Dendritic cell treated with granulocyte-macrophage colony-stimulating factor and Interleukin-4, amounts not matched to agents 40 ng/mL and 50 ng/mL, for 4 days (primary cell): ENCODE measurements around the gene EXD3.

Experiments
- H3K27ac Mint-ChIP-seq: one replicate; pipeline ENCODE4 v1.8.0; 2022; ENCODE audit warnings: mild to moderate bottlenecking, mixed read lengths
- H3K27me3 Mint-ChIP-seq: one replicate; pipeline ENCODE4 v1.8.0; 2022; ENCODE audit warnings: mild to moderate bottlenecking, mixed read lengths
- H3K36me3 Mint-ChIP-seq: one replicate; pipeline ENCODE4 v1.8.0; 2022; ENCODE audit warnings: low read depth, mixed read lengths
- H3K4me1 Mint-ChIP-seq: one replicate; pipeline ENCODE4 v1.8.0; 2022; ENCODE audit warnings: low read depth, mixed read lengths
- H3K4me3 Mint-ChIP-seq: one replicate; pipeline ENCODE4 v1.8.0; 2022; ENCODE audit warnings: mild to moderate bottlenecking, moderate library complexity, mixed read lengths
- H3K9me3 Mint-ChIP-seq: one replicate; pipeline ENCODE4 v1.8.0; 2022; ENCODE audit warnings: mixed read lengths
- intact Hi-C: fragments of 100-400 bp; cut with micrococcal nuclease; formaldehyde crosslinking; loops from one replicate; pipeline ENCODE4 v1.15.0; 2022

EXD3 gene

DNA sequence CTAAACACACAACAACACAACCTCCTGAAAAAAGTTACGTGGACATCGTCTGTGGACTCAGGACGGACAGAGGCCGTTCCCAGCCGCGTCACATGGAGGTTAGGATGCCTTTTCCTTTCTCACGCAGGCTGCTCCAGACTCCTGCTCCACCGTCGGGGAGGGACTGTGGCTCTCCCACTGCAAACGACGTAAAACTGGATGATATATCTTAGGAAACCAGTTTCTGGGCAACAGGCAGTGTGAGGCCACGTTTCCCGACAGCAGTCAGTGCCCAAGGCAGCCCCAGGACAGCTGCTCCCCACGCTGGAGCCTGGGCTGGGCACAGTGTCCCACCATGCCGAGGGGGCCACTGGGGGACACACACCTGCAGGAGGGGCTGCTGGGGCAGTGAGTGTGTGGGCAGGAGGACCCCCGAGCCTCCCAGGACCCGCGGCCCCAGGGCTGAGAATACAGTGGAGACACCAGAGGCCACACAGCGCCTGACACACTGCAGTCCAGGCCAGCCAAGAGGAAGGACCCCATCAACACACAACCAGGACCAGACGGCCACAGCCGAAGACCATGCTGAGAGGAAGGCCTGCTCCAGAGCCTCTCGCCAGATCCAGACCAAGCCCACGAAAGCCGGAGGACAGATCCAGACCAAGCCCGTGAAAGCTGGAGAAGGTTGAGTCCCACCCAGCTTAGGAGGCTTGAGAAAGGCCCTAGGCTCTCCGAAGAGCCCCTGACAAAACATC lies 26.2 kb downstream of the EXD3 start:
- Mint-ChIP-seq H3K4me3 (no peak overlapping the region), H3K27me3 (no peaks in the 10 kb centered on the region)

DNA sequence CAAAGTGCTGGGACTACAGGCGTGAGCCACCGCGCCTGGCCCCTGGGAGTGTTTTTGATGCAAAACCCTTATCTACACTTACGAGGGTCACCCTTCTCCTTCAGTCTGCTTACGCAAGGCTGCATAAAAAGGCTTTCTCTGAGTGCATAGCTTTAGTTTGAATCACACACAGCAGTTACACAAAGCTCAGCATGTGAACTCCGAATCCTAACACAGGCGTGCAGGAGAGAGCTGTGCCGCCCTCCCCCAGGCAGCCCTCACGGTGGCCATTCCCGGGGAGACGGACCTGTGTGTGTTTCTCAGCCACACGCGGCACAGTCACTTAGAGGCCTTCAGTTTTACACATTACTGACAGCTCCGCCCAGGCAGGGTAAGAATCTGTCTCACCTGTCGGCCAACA lies 26.7 kb downstream of the EXD3 start:
- Mint-ChIP-seq H3K9me3 (peaks cover 10% of the 10 kb centered on the region), H3K4me1 (peaks cover 35% of the 10 kb centered on the region), H3K36me3 (peaks cover 64% of the 10 kb centered on the region), H3K4me3 (no peak overlapping the region), H3K27ac (no peak overlapping the region), H3K27me3 (no peaks in the 10 kb centered on the region)
- intact Hi-C loops = no loop called here

More for the DNA sequence above, 26.2 kb downstream of the EXD3 start:
- peaks cover 35% of the 10 kb centered on the region for H3K4me1 Mint-ChIP-seq
- H3K9me3 Mint-ChIP-seq = peaks cover 10% of the 10 kb centered on the region
- intact Hi-C loops = no loop called here
- peaks cover 67% of the 10 kb centered on the region for H3K36me3 Mint-ChIP-seq
- peak overlapping the region; percentile 57 for H3K27ac Mint-ChIP-seq

DNA sequence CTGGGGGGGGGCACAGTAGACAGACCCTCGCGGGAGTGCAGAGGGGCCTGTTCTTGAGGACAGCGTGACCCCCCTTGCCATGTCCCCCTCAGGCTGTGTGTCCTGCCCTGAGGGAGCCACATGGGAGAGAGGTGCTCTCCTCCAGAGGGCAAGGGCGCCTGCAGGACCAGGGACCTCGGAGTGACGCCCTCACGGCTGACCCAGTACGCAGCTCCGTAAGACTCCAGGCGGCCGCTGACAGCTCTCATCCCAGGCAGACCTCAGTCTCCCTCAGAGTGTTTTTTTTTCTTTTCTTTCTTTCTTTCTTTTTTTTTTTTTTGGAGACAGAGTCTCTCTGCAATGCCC lies 27.3 kb downstream of the EXD3 start:
- no peak overlapping the region for H3K4me3 Mint-ChIP-seq

DNA sequence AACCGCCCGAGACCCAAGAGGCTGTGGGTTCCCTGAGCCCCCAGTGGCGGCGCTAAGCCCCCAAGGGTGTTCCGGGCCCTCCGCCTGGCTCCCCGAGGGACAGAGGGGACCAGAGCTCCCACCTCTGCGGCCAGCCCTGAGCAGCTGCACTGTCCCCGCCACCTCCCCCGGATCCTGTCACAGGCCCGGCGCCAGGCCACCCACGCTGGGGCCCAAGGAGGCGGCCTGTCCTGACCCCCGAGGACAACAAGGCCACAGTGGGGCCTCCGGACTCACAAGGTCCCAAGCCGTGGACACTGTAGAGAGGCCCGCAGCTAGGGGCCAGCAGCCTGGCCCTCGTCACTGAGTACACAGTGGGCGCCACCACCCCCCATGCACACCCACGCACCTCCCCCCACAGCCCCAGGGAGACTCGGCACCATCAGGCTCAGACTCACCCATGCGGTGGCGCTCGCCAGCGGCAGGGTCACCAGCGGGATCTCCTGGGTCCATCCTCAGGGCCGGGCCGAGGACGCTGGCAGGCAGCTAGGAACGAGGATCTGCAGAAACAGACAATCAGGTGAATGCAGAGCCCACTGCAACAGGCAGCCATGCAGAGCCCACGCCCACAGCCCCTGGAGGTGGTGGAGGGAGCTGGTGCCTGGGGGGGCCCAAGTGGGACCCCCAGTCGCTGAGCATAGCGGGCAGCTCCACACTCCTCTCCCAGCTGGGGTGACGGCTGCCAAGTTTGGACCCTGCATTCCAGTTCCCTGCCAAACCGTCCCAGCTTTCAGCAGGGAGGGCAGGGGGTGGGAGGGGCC lies 27.9 kb downstream of the EXD3 start:
- no peaks in the 10 kb centered on the region for H3K27me3 Mint-ChIP-seq
- intact Hi-C loops = no loop called here
- peaks cover 10% of the 10 kb centered on the region for H3K9me3 Mint-ChIP-seq
- no peak overlapping the region for H3K27ac Mint-ChIP-seq
- H3K4me3 Mint-ChIP-seq = no peak overlapping the region
- H3K4me1 Mint-ChIP-seq = peaks cover 27% of the 10 kb centered on the region
- peaks cover 64% of the 10 kb centered on the region for H3K36me3 Mint-ChIP-seq

More for the DNA sequence above, 27.3 kb downstream of the EXD3 start:
- Mint-ChIP-seq H3K27me3 (no peaks in the 10 kb centered on the region), H3K9me3 (peaks cover 10% of the 10 kb centered on the region), H3K4me1 (peaks cover 33% of the 10 kb centered on the region), H3K36me3 (peaks cover 64% of the 10 kb centered on the region), H3K27ac (no peak overlapping the region)
- intact Hi-C loops = no loop called here

DNA sequence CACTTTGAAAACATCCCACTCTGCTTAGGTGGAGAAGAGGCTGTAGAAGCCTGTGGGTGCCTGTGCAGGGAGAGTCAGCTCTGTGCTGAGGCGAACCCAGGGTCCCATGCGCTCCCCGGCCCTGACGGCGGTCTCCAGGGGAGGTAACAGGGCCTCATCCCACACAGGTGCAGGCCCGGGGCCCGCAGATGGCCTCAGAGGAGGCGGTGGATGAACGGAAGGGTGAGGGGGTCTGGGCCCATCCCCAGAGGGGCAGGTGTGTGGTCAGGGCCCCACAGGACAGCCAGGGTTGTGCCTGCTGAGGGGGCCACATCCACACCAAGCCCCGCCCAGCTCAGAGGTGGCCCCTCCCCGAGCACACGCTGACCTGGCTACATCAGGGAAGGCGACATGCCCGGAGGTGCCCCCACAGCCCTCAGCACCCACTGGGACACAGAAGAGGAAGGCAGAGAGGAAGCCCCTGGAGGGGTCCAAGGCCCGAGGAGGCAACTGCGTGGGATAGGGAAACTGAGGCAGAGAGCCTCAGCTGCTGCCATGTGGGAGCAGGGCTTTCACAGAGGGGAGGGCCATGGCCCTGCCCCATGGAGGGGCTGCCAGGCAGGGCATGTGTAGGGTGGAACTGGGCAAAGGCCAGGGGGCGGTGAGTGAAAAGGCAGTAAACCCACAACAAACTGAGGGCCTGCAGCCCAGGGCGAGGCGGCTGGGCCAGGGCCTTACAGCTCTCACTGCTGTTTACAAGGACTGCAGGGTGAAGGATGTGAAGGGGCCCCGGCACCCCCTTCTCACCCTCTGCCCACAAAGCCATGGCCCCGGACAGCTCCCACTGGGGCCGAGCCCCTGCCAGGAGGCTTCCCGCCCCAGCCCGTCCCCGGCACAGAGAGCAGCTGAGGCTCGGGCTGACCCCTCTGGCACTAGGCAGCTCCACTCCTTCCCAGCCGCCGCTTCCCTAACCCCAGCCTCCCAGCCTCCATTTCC lies 29.5 kb downstream of the EXD3 start:
- intact Hi-C loops = no loop called here
- H3K4me1 Mint-ChIP-seq = peaks cover 16% of the 10 kb centered on the region
- no peaks in the 10 kb centered on the region for H3K27me3 Mint-ChIP-seq
- no peak overlapping the region for H3K27ac Mint-ChIP-seq
- peaks cover 68% of the 10 kb centered on the region for H3K36me3 Mint-ChIP-seq
- H3K4me3 Mint-ChIP-seq = no peak overlapping the region
- H3K9me3 Mint-ChIP-seq = peaks cover 10% of the 10 kb centered on the region

DNA sequence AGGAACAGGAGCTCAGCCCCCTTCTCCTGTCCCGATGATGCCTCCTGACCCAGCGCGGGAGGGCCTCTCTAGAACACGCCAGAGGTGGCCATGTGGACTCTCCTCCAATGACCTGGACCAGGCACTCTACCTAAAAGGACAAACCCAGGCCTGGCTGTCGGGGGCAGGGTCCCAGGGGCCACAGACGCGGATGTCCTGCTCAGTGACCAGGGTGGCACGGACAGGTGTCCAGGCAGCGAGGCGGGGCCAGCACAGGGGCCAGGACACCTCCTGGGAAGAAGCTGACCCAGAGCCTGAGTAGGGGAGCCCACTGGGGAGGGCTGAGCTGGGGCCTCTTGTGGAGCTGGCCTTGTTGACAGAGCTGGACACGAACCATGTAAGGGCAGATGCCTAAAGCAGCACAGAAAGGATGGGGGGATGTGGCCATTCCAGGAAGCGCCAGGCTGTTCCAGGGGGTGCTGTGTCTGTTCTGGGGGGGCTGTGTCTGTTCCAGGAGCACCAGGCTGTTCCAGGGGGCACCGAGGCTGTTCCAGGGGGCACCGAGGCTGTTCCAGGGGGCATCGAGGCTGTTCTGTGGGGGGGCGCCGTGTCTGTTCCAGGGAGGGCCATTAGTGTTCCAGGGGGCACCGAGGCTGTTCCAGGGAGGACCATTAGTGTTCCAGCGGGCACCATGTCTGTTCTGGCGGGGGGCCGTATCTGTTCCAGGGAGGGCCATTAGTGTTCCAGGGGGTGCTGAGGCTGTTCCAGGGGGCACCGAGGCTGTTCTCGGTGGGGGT lies 30.5 kb downstream of the EXD3 start:
- Mint-ChIP-seq H3K36me3 (peaks cover 66% of the 10 kb centered on the region), H3K9me3 (peaks cover 5% of the 10 kb centered on the region), H3K27ac (no peak overlapping the region), H3K4me3 (no peak overlapping the region), H3K4me1 (peaks cover 16% of the 10 kb centered on the region), H3K27me3 (no peaks in the 10 kb centered on the region)
- intact Hi-C loops = no loop called here

DNA sequence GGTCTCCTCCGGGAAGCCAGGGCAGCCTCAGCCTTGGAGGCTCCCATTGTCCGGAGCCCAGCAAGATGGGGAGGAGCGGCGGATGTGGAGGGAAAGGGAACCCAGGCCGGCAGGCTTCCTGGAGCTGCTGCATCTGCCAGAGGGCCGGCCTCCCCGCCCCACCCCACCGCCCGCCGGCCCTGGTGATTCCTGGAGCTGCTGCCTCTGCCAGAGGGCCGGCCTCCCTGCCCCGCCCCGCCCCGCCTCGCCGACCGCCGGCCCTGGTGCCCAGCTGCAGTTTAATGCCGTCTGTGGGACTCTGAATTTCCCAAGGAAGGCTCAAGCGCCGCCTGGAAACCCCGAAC lies 31.6 kb downstream of the EXD3 start:
- no peaks in the 10 kb centered on the region for H3K9me3 Mint-ChIP-seq
- peaks cover 3% of the 10 kb centered on the region for H3K27me3 Mint-ChIP-seq
- H3K36me3 Mint-ChIP-seq = peaks cover 56% of the 10 kb centered on the region

DNA sequence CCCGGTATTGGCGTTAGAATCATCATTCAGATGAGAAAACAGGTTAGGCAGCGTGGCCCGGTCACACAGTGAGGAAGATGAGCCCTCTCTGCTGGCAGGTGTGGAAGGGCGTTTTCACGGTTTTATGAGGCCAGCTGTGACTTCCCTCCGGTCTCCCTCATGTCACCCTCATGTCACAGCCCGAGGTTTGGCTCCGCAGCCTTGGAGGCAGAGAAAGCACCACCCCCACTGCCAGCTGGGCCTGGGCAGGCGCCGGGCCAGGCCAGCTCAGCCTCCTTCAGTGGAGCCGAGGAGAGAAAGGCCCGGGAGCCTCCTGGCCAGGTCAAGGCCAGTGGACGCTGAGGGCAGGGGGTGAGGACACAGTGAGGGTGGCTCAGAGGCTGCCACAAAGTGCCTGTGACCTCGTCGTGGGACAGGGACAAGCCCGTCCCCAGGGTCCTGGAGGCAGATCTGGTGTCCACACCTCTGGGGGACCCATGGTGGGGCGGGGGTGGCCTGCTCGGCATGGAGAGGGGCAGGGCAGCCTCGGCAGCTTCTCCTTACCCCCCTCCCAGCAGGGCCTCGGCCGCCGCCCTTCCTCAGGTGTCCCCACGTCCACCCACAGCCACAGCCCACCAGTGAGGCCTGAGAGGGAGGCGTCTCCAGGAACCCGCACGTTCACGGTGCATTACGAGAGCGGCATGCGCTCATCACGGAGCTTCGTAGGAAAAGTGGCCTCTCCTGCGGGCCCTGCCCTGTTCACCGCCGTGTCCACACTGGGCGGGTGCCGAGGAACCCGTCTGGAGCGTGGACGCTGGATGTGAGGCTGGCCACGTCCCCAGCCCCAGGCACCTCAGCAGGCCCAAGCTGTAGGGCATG lies 32.2 kb downstream of the EXD3 start:
- peaks cover 50% of the 10 kb centered on the region for H3K36me3 Mint-ChIP-seq
- H3K4me3 Mint-ChIP-seq = no peak overlapping the region
- peaks cover 14% of the 10 kb centered on the region for H3K4me1 Mint-ChIP-seq
- no peak overlapping the region for H3K27ac Mint-ChIP-seq
- intact Hi-C loops = no loop called here
- no peaks in the 10 kb centered on the region for H3K9me3 Mint-ChIP-seq
- H3K27me3 Mint-ChIP-seq = peaks cover 3% of the 10 kb centered on the region

More for the DNA sequence above, 31.6 kb downstream of the EXD3 start:
- intact Hi-C loops = no loop called here
- H3K4me3 Mint-ChIP-seq = no peak overlapping the region
- H3K4me1 Mint-ChIP-seq = peaks cover 14% of the 10 kb centered on the region
- no peak overlapping the region for H3K27ac Mint-ChIP-seq

DNA sequence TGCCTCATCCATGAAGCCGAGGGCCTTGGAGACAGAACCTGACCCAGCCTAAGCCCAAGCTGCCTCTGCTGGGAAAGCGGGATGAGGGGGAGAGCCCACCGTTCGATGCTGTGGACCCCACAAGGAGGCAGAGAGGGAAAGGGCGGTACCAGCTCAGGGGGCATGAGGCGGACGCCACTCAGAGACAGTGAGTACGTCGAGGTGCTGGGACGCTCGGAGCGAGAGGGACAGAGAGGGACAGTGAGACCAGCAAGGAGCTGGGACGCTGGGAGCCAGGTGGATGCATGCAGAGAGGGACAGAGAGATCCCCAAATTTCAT lies 33.6 kb downstream of the EXD3 start:
- peaks cover 41% of the 10 kb centered on the region for H3K36me3 Mint-ChIP-seq
- H3K4me3 Mint-ChIP-seq = no peak overlapping the region
- H3K27ac Mint-ChIP-seq = no peak overlapping the region
- H3K9me3 Mint-ChIP-seq = no peaks in the 10 kb centered on the region
- peaks cover 14% of the 10 kb centered on the region for H3K4me1 Mint-ChIP-seq
- peaks cover 3% of the 10 kb centered on the region for H3K27me3 Mint-ChIP-seq
- intact Hi-C loops = no loop called here

DNA sequence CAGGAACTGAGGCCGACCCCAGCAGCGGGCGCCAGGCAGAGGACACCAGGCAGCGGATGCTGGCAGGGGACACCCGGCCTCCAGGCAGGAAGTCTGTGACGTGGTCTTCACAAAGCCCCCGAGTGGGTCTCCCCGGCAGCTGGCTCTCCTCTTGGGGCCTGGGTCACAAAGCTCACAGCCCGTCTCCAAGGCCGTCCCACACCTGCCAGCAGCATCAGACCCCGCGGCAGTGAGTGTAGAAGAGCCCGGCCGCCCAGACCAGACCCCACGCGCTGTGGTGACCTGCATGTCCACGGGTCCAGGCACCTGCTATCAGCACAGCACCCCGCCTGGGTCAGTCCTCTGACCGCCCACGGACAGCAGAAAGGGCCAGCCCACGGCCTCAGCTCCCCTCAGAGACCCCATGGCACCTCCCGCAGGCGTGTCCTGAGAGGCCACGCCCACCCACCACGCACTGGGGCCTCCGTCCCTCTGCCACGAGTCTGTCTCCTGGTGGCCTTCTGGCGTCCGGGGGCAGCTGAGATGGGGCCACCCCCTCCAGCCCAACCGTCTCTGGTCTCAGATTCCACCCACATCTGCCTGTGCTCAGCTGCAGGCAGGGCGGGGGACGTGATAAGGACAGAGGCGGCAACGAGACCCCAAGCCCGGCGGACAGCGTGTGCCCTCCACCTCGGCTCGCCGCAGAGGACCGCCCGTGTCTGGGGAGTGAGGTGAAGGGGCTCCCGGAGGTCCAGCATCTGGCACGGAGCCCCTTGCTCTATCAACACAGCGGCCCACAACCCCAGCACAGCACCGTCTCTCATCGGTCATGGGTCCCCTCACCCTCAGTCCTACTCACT lies 34.2 kb downstream of the EXD3 start:
- H3K4me3 Mint-ChIP-seq = no peak overlapping the region
- H3K4me1 Mint-ChIP-seq = peaks cover 14% of the 10 kb centered on the region
- H3K27ac Mint-ChIP-seq = no peak overlapping the region
- peaks cover 41% of the 10 kb centered on the region for H3K36me3 Mint-ChIP-seq
- peaks cover 3% of the 10 kb centered on the region for H3K27me3 Mint-ChIP-seq
- intact Hi-C loops = no loop called here
- H3K9me3 Mint-ChIP-seq = no peaks in the 10 kb centered on the region

DNA sequence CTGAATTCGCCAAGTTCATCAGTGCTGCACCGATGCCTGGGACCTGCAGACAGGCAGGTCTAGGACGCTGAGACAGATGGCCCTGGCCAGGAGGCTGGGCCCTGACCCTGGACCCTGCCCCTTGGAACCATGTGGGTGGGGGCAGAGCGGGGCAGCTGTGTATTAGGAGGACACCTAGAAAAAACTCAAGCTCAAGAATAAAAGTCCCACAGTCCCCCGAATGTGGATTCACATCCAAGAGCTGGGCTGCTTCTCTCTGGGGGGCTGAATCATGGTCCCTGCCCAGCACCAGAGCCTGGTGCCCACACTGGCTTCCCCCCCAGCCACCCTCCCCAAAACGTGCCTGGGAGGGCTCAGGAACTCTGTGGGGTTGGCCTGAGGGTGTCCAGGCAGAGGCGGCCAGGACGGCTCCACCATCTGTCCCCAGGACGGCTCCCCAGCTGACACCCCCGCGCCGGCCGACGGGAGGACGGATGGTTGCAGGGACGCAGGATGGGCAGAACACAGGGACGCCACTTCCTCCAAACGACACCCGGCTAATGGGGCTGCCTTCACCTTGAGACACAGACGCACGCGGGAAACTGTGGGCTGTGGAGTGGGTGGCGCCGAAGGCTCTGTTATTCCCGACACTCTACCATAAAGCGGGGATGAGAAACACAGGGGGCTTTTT lies 34.9 kb downstream of the EXD3 start:
- peak overlapping the region; percentile 68 for H3K27ac Mint-ChIP-seq
- intact Hi-C loops = no loop called here
- H3K4me1 Mint-ChIP-seq = peaks cover 14% of the 10 kb centered on the region
- no peak overlapping the region for H3K4me3 Mint-ChIP-seq
- peaks cover 33% of the 10 kb centered on the region for H3K36me3 Mint-ChIP-seq
- peaks cover 3% of the 10 kb centered on the region for H3K27me3 Mint-ChIP-seq
- H3K9me3 Mint-ChIP-seq = no peaks in the 10 kb centered on the region
